Measurements from ENCODE around the gene EPB41L4A.

EPB41L4A gene

GRCh38 chr5:112165399-112165798 is 253.7 kb downstream of the EPB41L4A start:
- CTCF ChIA-PET = interaction anchor here (1.1 to 8.2 kb wide), 3 partner anchors 9 to 592 kb away, joined by 3 to 70 read pairs (median 11); no protein-coding TSS in a partner anchor
- TF ChIP-seq CTCF (IDR thresholded peaks at IDR 0.05; ENCODE audit: control extremely low read depth, extremely low read depth, low read depth, missing control alignments) = no peak
- POLR2A ChIA-PET = interaction anchor here (0.5 kb wide), 1 partner anchor 725 kb away, joined by 3 read pairs; no protein-coding TSS in a partner anchor
- no peak for DNase-seq (ENCODE audit: extremely low spot score)

- no peak for DNase-seq (ENCODE audit: extremely low spot score)
- ChIA-PET CTCF (interaction anchor here (1.0 to 8.2 kb wide), 3 partner anchors 10 to 257 kb away, joined by 3 to 70 read pairs (median 11); no protein-coding TSS in a partner anchor), POLR2A (interaction anchor here (0.9 kb wide), 1 partner anchor 58 kb away, joined by 3 read pairs; no protein-coding TSS in a partner anchor)
- no peak for TF ChIP-seq CTCF (IDR thresholded peaks at IDR 0.05; ENCODE audit: control extremely low read depth, extremely low read depth, low read depth, missing control alignments)
These were observed 255.6 kb downstream of the EPB41L4A start for GRCh38 chr5:112163435-112163834.

DNA sequence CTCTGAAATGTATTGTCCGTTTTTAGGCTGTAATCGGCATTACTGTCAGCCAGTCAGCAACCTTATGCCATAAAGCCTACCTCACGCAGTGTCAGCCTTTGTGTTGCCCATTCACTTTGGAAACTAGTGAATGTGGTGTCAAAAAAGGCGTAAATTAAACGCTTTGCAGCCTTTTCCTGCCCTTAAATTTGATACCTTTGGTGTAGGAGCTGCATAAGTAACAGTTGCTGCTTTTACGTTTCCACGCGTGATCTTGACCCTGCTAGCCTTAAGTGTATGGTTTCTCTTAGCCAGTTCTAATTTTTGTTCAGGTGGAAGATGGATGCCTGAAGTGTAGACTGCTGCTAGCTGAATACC is 257.7 kb downstream of the EPB41L4A start:
- no peak for TF ChIP-seq CTCF (IDR thresholded peaks at IDR 0.05; ENCODE audit: control extremely low read depth, extremely low read depth, low read depth, missing control alignments)
- CTCF ChIA-PET = interaction anchor here (0.7 to 8.2 kb wide), 17 partner anchors 8 to 644 kb away, joined by 3 to 70 read pairs (median 3); partner anchors contain the start of gene EPB41L4A
- POLR2A ChIA-PET = interaction anchor here (1.1 to 1.3 kb wide), 2 partner anchors 31 to 259 kb away, joined by 3 read pairs; no protein-coding TSS in a partner anchor
- no peak for DNase-seq (ENCODE audit: extremely low spot score)

- CTCF ChIA-PET = interaction anchor here (0.6 to 8.2 kb wide), 24 partner anchors 9 to 1055 kb away, joined by 3 to 70 read pairs (median 4); partner anchors contain the start of gene EPB41L4A
- DNase-seq (ENCODE audit: extremely low spot score) = peak; percentile 90
- peak; percentile 99 for TF ChIP-seq CTCF (IDR thresholded peaks at IDR 0.05; ENCODE audit: control extremely low read depth, extremely low read depth, low read depth, missing control alignments)
- POLR2A ChIA-PET = interaction anchor here (0.5 to 1.3 kb wide), 3 partner anchors 31 to 712 kb away, joined by 3 to 13 read pairs (median 3); no protein-coding TSS in a partner anchor
These were observed 258.3 kb downstream of the EPB41L4A start for GRCh38 chr5:112160652-112161391.

GRCh38 chr5:112159435-112159834 is 259.6 kb downstream of the EPB41L4A start:
- DNase-seq (ENCODE audit: extremely low spot score) = no peak
- TF ChIP-seq CTCF (IDR thresholded peaks at IDR 0.05; ENCODE audit: control extremely low read depth, extremely low read depth, low read depth, missing control alignments) = no peak
- ChIA-PET POLR2A (no interaction called here), CTCF (interaction anchor here (0.6 to 3.6 kb wide), 5 partner anchors 139 to 628 kb away, joined by 3 to 15 read pairs (median 5); no protein-coding TSS in a partner anchor)

GRCh38 chr5:112156211-112156610 is 262.9 kb downstream of the EPB41L4A start:
- DNase-seq (ENCODE audit: extremely low spot score) = no peak
- ChIA-PET CTCF (no interaction called here), POLR2A (no interaction called here)
- no peak for TF ChIP-seq CTCF (IDR thresholded peaks at IDR 0.05; ENCODE audit: control extremely low read depth, extremely low read depth, low read depth, missing control alignments)

Data from GM10248 (cell line).